Keratinocyte (primary cell): Measurements from ENCODE around the gene FMNL2. TPM values are rescaled to one million over a fixed set of nuclear protein-coding genes. Genes with fewer than 3 reads are reported as not detected.
A peak's percentile ranks its signal among the peaks of the same experiment; 100 is the strongest.

ENCODE experiments used
- DNase-seq: peaks from one replicate; pipeline ENCODE4 v3.0.0-alpha.2; 2011; ENCODE audit warnings: low read depth, missing footprints, low spot score
- FAIRE-seq: peaks from 2 replicates; lab custom pipeline; 2011; peaks lifted over from hg19 to GRCh38; lab: Jason Lieb, UNC
- H2AFZ ChIP-seq: 2 replicates; pipeline ENCODE4 v1.6.0; 2012; ENCODE audit warnings: low read length, control low read depth, inconsistent platforms; ENCODE audit not compliant: control insufficient read depth
- H3K27ac ChIP-seq: 2 replicates; pipeline ENCODE4 v1.5.1; 2011; ENCODE audit warnings: low read length; ENCODE audit not compliant: control insufficient read depth, insufficient read depth
- H3K27me3 ChIP-seq: 3 replicates; pipeline ENCODE4 v1.6.0; 2011; ENCODE audit warnings: low read length; ENCODE audit not compliant: control insufficient read depth, insufficient read depth; ENCODE audit errors: extremely low read depth
- H3K36me3 ChIP-seq, 2 experiments: 2 replicates in 1 of 2; 3 replicates in 1 of 2; pipeline ENCODE4 v1.5.1; 2011; ENCODE audit warnings: low read length in 2 of 2, mild to moderate bottlenecking in 1 of 2; ENCODE audit not compliant: control insufficient read depth in 2 of 2, insufficient read depth in 2 of 2; ENCODE audit errors: extremely low read depth in 1 of 2
- H3K4me1 ChIP-seq: 3 replicates; pipeline ENCODE4 v1.5.1; 2011; ENCODE audit warnings: low read length; ENCODE audit not compliant: control insufficient read depth, insufficient read depth; ENCODE audit errors: extremely low read depth
- H3K4me2 ChIP-seq: 3 replicates; pipeline ENCODE4 v1.6.0; 2011; ENCODE audit warnings: low read depth, low read length; ENCODE audit not compliant: control insufficient read depth, insufficient read depth; ENCODE audit errors: extremely low read depth
- H3K4me3 ChIP-seq, 3 experiments: fragments of 200-600 bp in 1 of 3; sonication (generic) in 1 of 3; 2 replicates in 2 of 3; 3 replicates in 1 of 3; pipeline ENCODE4 v1.5.1; 2011 to 2016; ENCODE audit warnings: low read length in 3 of 3, mild to moderate bottlenecking in 3 of 3, control low read depth in 2 of 3, inconsistent platforms in 1 of 3, low read depth in 1 of 3, mixed read lengths in 1 of 3, mixed run types in 1 of 3, moderate library complexity in 1 of 3; ENCODE audit not compliant: control insufficient read depth in 2 of 3, insufficient read depth in 2 of 3; ENCODE audit errors: extremely low read depth in 1 of 3
- H3K79me2 ChIP-seq: 2 replicates; pipeline ENCODE4 v1.6.0; 2012; ENCODE audit warnings: low read length; ENCODE audit not compliant: control insufficient read depth, insufficient read depth
- H3K9ac ChIP-seq: 3 replicates; pipeline ENCODE4 v1.6.0; 2011; ENCODE audit warnings: low read length; ENCODE audit not compliant: control insufficient read depth, insufficient read depth; ENCODE audit errors: extremely low read depth
- H3K9me1 ChIP-seq: 3 replicates; pipeline ENCODE4 v1.6.0; 2011; ENCODE audit warnings: low read length; ENCODE audit not compliant: control insufficient read depth, insufficient read depth; ENCODE audit errors: extremely low read depth
- H3K9me3 ChIP-seq: 2 replicates; pipeline ENCODE4 v1.5.1; 2012; ENCODE audit warnings: low read depth, low read length; ENCODE audit not compliant: control insufficient read depth
- H4K20me1 ChIP-seq: 3 replicates; pipeline ENCODE4 v1.6.0; 2011; ENCODE audit warnings: low read length; ENCODE audit not compliant: control insufficient read depth, insufficient read depth; ENCODE audit errors: extremely low read depth
- EZH2 ChIP-seq: IDR thresholded peaks from one replicate; pipeline ENCODE4 v1.6.1; 2012; ENCODE audit warnings: inconsistent platforms, mild to moderate bottlenecking, low read length, moderate library complexity
- dilution Hi-C: fragments of 300-500 bp; cut with MboI; formaldehyde crosslinking; loops from one replicate; pipeline ENCODE4 v1.7.0; 2020; ENCODE audit warnings: low sequenced_read_pairs; ENCODE audit not compliant: extremely low pct_ligation_motif_present
- polyA plus RNA-seq, 5 experiments: library from polyadenylated mRNA; depleted of rRNA in 3 of 5; stranded (reverse) in 3 of 5; stranded (forward) in 1 of 5; unstranded in 1 of 5; fragments of >200 nt; gene quantifications; 1 replicate in 1 of 5; 2 replicates in 3 of 5; 3 replicates in 1 of 5; pipeline versions ENCODE4 v1.2.1 to v1.2.3, GENCODE V29; 2011 to 2012; ENCODE audit warnings: missing spikeins in 2 of 5, low read depth in 1 of 5, low replicate concordance in 1 of 5
- TF ChIP-seq, protein P1 (sequence below), 3 experiments: IDR thresholded peaks in 1 of 3; conservative IDR thresholded peaks in 1 of 3; optimal IDR thresholded peaks in 1 of 3; 2 replicates in 2 of 3; 3 replicates in 1 of 3; pipeline versions ENCODE3 to v1.5.1; 2011; ENCODE audit warnings: low read length in 3 of 3, mild to moderate bottlenecking in 3 of 3, moderate library complexity in 2 of 3, control low read depth in 1 of 3, inconsistent platforms in 1 of 3; ENCODE audit not compliant: insufficient read depth in 2 of 3; ENCODE audit errors: extremely low read depth in 1 of 3

The FMNL2 gene
- polyA plus RNA-seq, 1 donor (not counting 4 experiments of a cell fraction or from before 2014, with no cell fraction given) = 62.7 TPM

DNA sequence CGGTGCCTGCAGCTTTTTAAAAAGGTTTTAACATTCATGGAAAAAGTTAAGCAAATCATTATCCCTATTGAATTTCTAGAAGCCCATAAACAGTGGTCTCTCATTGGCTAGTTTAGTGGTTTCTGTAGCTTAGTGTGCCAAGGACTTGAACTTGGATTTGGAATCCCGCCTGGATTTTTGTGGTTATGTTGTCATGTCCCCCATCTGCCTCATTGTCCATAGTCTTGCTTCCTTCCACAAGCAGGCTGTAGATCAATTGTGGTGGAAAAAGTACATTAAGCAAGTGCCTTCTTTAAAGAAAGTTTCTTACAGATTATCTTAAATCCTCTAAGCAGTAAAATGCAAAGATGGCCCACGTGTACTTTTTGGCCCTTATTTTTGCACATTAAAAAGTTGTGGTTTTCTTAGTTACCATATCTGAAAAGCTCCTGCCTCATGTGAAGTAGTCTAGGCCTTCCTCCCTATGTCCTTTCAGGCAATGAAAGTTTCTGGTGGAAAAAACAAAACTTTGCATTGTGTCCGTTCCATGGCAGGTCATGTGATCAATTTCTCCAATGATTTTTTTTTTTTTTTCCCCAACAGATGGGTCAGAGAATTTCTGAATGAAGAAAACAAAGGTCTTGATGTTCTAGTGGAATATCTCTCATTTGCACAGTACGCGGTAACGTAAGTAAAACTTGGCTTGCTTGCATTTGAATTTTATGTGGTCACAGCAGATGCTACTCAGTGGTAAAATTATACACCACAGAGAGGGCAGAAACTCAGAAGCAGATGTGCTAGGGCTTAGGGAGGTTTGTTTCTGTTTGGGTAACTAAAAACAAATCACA, 223.4 kb downstream of the FMNL2 start:
- dilution Hi-C loops = no loop called here
- Histone ChIP-seq H3K79me2 (no peaks in the 10 kb centered on the region), H2AFZ (no peak overlapping the region), H3K4me3 (no peak overlapping the region), H3K4me2 (no peak overlapping the region), H3K9me1 (peaks cover 2% of the 10 kb centered on the region), H4K20me1 (no peaks in the 10 kb centered on the region), H3K9ac (no peak overlapping the region), H3K36me3 (peaks cover 4% of the 10 kb centered on the region in 2 experiments), H3K27me3 (no peaks in the 10 kb centered on the region), H3K4me1 (peaks cover 23% of the 10 kb centered on the region), H3K27ac (no peak overlapping the region), H3K9me3 (no peaks in the 10 kb centered on the region)
- DNase-seq (no peak), FAIRE-seq (peak; percentile 67)
- no peak for TF ChIP-seq EZH2
- TF ChIP-seq, protein P1, sequence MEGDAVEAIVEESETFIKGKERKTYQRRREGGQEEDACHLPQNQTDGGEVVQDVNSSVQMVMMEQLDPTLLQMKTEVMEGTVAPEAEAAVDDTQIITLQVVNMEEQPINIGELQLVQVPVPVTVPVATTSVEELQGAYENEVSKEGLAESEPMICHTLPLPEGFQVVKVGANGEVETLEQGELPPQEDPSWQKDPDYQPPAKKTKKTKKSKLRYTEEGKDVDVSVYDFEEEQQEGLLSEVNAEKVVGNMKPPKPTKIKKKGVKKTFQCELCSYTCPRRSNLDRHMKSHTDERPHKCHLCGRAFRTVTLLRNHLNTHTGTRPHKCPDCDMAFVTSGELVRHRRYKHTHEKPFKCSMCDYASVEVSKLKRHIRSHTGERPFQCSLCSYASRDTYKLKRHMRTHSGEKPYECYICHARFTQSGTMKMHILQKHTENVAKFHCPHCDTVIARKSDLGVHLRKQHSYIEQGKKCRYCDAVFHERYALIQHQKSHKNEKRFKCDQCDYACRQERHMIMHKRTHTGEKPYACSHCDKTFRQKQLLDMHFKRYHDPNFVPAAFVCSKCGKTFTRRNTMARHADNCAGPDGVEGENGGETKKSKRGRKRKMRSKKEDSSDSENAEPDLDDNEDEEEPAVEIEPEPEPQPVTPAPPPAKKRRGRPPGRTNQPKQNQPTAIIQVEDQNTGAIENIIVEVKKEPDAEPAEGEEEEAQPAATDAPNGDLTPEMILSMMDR (optimal IDR thresholded peaks at IDR 0.05 in 1 of 3, IDR thresholded peaks at IDR 0.05 in 1 of 3, conservative IDR thresholded peaks at IDR 0.05 in 1 of 3; ENCODE audit: extremely low read depth in 1 of 3, insufficient read depth in 2 of 3, low read length in 3 of 3) = no peak

DNA sequence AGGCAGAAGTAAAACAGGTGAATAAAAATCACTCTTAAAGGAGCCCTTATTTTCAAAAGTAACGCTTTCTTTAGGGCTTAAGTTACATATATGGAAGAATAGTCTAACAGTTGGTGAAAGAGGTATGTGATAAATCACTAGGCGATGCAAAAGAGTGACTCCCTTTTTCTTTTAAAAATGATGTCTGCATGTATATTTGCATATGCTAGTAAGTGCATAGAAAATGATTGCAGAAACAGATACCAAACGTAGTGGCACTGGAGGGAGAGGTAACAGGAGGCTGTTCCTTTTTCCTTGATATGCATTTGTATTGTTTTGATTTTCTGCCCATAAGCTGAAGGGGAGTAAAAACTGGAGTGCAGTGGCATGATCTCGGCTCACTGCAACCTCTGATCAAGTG, 224.0 kb downstream of the FMNL2 start:
- Histone ChIP-seq H3K27me3 (no peaks in the 10 kb centered on the region), H2AFZ (no peak overlapping the region), H3K4me2 (no peak overlapping the region), H3K9me3 (no peaks in the 10 kb centered on the region), H3K4me3 (no peak overlapping the region), H3K36me3 (peaks cover 4 to 6% of the 10 kb centered on the region in 2 experiments), H3K9me1 (peaks cover 2% of the 10 kb centered on the region), H4K20me1 (no peaks in the 10 kb centered on the region), H3K27ac (no peak overlapping the region), H3K4me1 (peaks cover 23% of the 10 kb centered on the region), H3K9ac (no peak overlapping the region), H3K79me2 (peaks cover 3% of the 10 kb centered on the region)
- no peak for TF ChIP-seq EZH2
- TF ChIP-seq, protein P1 (optimal IDR thresholded peaks at IDR 0.05 in 1 of 3, IDR thresholded peaks at IDR 0.05 in 1 of 3, conservative IDR thresholded peaks at IDR 0.05 in 1 of 3; ENCODE audit: extremely low read depth in 1 of 3, insufficient read depth in 2 of 3, low read length in 3 of 3) = no peak
- FAIRE-seq (no peak), DNase-seq (no peak)
- dilution Hi-C loops = no loop called here
